ENCODE measurements around the gene DNLZ. TPM values are rescaled to one million over a fixed set of nuclear protein-coding genes. Genes with fewer than 3 reads are reported as not detected.

Gene DNLZ
- polyA plus RNA-seq, 1 donor from 2014 or later, result 23.6 TPM

DNA sequence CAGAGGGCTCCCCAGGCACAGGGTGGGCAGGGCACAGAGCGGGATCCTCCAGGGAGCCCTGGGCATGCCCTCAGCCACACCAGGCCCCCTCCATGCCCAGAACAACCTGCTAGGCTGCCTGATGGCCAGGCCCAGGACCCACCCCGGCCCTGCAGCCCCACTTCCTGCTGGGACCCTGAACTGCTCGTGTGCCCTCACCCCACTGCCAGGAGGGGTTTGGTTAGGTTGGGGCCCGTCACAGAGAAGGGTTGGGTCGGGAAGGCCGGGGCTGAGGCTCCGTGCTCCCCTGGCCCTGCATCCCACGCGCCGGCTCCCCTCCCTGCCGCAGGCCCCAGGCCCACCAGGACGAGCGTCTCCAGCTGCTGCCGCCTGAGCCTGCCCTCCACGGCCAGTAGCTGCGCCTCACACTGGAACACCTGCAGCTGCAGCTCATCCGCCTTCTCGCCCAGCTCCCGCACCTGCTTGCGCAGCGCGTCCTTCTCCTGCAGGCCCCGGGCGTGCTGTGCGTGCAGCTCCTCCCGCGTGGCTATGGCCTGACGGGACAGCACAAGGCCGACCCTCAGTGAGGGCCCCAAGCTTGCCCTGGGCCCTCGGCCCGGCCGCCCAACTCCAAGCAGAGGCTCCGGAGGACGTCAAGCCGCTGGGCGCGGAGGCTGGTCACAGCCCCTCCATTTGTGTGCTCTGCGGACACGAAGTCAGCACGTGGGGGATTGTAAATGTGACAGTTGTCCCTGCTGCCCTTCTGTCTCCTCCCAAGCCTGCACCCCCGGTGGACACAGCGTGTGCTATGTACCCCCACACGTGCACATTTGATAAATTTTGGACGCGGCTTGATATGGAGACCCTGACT lies 4.0 kb upstream of the DNLZ start:
- H3K79me2 ChIP-seq (replicated peaks; ENCODE audit: insufficient read depth, low read length), result no peaks in the 10 kb centered on the region
- no peaks in the 10 kb centered on the region for H3F3A ChIP-seq (ENCODE audit: insufficient read depth, low read length, poor library complexity, severe bottlenecking)
- no peak overlapping the region for H2AFZ ChIP-seq (ENCODE audit: low read depth, low read length)
- H3K4me3 ChIP-seq (ENCODE audit: low read length), result no peak overlapping the region
- no peaks in the 10 kb centered on the region for H4K20me1 ChIP-seq (ENCODE audit: insufficient read depth)
- H3K27ac ChIP-seq (ENCODE audit: low read length), result no peak overlapping the region
- no peaks in the 10 kb centered on the region for H3K27me3 ChIP-seq (ENCODE audit: insufficient read depth, low read depth, low read length)
- TF ChIP-seq POLR2AphosphoS5 (IDR thresholded peaks at IDR 0.05) (no peak), EZH2 (IDR thresholded peaks at IDR 0.05; ENCODE audit: borderline replicate concordance, insufficient read depth, low read length, poor library complexity, severe bottlenecking) (no peak), EP300 (conservative IDR thresholded peaks at IDR 0.05; ENCODE audit: poor library complexity, severe bottlenecking) (no peak), SMC3 (conservative IDR thresholded peaks at IDR 0.05; ENCODE audit: poor library complexity) (no peak), MXI1 (conservative IDR thresholded peaks at IDR 0.05; ENCODE audit: poor library complexity, severe bottlenecking) (no peak), TAF1 (IDR thresholded peaks at IDR 0.05; ENCODE audit: low read depth) (no peak), REST (IDR thresholded peaks at IDR 0.05; ENCODE audit: borderline replicate concordance) (no peak), RAD21 (conservative IDR thresholded peaks at IDR 0.05) (no peak)
- TF ChIP-seq, protein P1, sequence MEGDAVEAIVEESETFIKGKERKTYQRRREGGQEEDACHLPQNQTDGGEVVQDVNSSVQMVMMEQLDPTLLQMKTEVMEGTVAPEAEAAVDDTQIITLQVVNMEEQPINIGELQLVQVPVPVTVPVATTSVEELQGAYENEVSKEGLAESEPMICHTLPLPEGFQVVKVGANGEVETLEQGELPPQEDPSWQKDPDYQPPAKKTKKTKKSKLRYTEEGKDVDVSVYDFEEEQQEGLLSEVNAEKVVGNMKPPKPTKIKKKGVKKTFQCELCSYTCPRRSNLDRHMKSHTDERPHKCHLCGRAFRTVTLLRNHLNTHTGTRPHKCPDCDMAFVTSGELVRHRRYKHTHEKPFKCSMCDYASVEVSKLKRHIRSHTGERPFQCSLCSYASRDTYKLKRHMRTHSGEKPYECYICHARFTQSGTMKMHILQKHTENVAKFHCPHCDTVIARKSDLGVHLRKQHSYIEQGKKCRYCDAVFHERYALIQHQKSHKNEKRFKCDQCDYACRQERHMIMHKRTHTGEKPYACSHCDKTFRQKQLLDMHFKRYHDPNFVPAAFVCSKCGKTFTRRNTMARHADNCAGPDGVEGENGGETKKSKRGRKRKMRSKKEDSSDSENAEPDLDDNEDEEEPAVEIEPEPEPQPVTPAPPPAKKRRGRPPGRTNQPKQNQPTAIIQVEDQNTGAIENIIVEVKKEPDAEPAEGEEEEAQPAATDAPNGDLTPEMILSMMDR (IDR thresholded peaks at IDR 0.05; ENCODE audit: poor library complexity, severe bottlenecking), result no peak
- H3K9me3 ChIP-seq (ENCODE audit: low read length), result no peaks in the 10 kb centered on the region
- H3K36me3 ChIP-seq (ENCODE audit: insufficient read depth, low read length), result no peaks in the 10 kb centered on the region
- no peak overlapping the region for H3K4me2 ChIP-seq (ENCODE audit: low read length)
- H3K9ac ChIP-seq (ENCODE audit: low read length), result no peak overlapping the region
- H3K9me2 ChIP-seq (ENCODE audit: insufficient read depth, low read length), result no peaks in the 10 kb centered on the region

GRCh38 chr9:136366826-136367225 lies 3.3 kb upstream of the DNLZ start:
- Histone ChIP-seq H3K4me3 (ENCODE audit: low read length) (no peak overlapping the region), H3K9me3 (ENCODE audit: low read length) (no peaks in the 10 kb centered on the region), H3K9me2 (ENCODE audit: insufficient read depth, low read length) (no peaks in the 10 kb centered on the region), H3K36me3 (ENCODE audit: insufficient read depth, low read length) (no peaks in the 10 kb centered on the region), H2AFZ (ENCODE audit: low read depth, low read length) (no peak overlapping the region), H4K20me1 (ENCODE audit: insufficient read depth) (no peaks in the 10 kb centered on the region), H3K27ac (ENCODE audit: low read length) (no peak overlapping the region), H3K9ac (ENCODE audit: low read length) (no peak overlapping the region), H3K79me2 (replicated peaks; ENCODE audit: insufficient read depth, low read length) (no peaks in the 10 kb centered on the region), H3K4me2 (ENCODE audit: low read length) (no peak overlapping the region), H3K27me3 (ENCODE audit: insufficient read depth, low read depth, low read length) (no peaks in the 10 kb centered on the region), H3F3A (ENCODE audit: insufficient read depth, low read length, poor library complexity, severe bottlenecking) (no peaks in the 10 kb centered on the region)
- TF ChIP-seq TAF1 (IDR thresholded peaks at IDR 0.05; ENCODE audit: low read depth), result no peak

Data from neural cell (in vitro differentiated cells).